ENCODE data around the gene LTBP3.
A peak's percentile ranks its signal among the peaks of the same experiment; 100 is the strongest.

LTBP3 gene

DNA sequence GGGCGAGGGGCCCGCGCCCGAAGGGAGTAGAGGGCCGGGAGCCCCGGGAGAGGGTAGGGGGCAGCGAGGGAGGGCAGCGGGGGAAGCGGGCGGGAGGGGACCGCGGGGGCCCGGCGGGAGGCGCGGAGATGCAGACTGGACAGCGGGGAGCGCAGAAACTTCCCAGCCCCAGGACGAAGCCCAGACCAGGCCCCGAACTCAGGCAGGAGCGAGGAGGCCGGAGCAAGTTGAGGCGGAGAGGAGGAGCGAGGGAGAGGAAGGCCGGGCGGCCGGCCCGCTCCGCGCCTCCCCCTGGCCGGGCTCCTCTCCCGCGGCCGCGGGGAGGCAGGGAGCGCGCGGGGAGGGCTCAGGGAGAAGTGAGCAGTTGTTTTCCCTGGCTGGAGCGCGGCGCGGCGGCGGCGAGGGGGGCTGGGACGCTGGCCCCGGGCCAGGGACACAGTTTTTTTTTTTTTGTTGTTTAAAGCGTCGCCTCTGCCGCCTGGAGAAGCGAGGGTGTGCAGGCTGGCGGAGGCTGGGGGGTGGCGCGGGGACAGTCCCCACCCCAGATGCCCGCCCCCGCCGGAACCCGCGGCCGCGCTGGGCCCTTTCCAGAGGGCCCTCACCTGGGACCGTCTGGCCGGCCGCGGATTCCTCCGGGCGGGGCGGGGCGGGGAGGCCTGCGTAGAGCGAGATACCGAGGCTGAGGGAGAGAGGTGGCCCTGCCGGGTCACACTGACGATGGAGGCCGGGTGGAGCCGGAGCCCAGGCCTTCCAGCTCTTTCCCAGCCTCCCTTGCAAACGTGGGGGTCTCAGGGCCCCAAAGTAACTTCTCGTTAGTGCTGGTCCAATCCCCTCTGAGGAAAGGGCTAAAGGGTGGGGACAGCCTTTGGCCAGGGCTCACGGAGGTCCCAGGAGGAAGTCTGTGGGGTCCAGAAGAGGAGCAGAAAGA lies at the start of gene LTBP3:
LTBP3 (minus strand) TSS at position 358 of the 928 bp plus-strand sequence. CDS start 400 bp downstream, outside the sequence.
- Mint-ChIP-seq H3K27ac (peak within 1 kb of the TSS; percentile 94), H3K4me1 (ENCODE audit: low read depth) (peaks cover 58% of the 10 kb centered on the region), H3K27me3 (no peaks in the 10 kb centered on the region), H3K9me3 (ENCODE audit: low read depth) (no peaks in the 10 kb centered on the region), H3K36me3 (no peaks in the 10 kb centered on the region), H3K4me3 (peak within 1 kb of the TSS; percentile 88)

DNA sequence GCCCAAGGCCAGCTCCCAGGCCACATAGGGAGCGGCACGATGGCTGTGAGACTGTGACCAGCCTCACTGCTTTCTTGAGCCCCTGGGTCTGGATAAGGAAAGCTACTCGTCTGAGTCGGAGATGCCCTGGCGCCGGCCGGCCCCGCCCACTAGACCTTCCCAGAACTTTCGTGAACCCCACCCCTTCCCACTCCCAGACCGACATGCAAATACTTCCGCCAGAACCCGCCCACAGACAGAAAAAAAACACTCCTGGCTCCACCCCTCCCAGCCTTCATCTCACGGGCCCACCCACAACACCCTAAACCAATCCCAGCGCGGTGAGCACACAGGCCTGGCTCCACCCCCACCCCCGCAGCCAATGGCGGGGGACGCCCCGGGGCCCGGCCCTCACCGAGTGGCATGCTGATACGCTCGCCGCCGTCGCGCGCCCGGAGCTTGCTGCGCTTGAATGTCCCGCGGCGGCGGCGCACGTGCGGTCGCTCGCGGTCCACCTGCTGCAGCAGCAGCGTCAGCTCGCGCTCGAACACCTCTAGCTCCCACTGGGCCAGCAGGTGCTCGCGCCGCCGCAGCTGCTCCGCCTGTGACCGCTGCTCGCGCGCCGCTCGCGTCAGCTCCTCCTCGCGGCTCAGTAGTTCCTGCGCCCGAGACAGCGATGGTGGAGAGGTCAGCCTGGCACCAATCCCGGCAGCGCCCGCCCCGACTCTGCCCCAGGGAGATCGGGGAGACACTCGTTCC lies 48.9 kb upstream of the LTBP3 start:
- Mint-ChIP-seq H3K9me3 (ENCODE audit: low read depth) (no peaks in the 10 kb centered on the region), H3K27me3 (no peaks in the 10 kb centered on the region), H3K4me3 (no peak overlapping the region), H3K36me3 (peaks cover 4% of the 10 kb centered on the region), H3K4me1 (ENCODE audit: low read depth) (peaks cover 22% of the 10 kb centered on the region), H3K27ac (no peak overlapping the region)

DNA sequence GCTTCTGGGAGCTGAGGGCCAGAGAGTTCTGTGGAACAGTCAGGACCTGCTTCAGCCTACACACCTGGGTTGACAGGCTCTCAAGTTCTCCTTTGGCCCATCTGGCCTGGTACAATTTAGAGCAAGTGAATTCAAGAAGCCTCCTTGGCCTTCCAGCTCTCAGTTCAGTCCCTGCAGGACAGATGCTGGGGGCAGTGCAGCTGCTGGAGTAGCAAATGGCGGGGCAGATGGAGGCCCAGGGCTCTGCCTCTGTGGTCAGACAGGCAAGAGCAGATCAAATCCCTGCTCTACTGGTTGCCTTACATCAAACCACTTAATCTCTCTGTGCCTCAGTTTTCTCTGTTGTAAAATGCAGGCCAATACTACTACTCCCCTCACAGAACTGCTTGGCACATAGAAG lies 46.1 kb upstream of the LTBP3 start:
- Mint-ChIP-seq H3K4me1 (ENCODE audit: low read depth) (peaks cover 6% of the 10 kb centered on the region), H3K27ac (no peak overlapping the region), H3K4me3 (no peak overlapping the region), H3K27me3 (no peaks in the 10 kb centered on the region), H3K36me3 (peaks cover 4% of the 10 kb centered on the region), H3K9me3 (ENCODE audit: low read depth) (no peaks in the 10 kb centered on the region)

DNA sequence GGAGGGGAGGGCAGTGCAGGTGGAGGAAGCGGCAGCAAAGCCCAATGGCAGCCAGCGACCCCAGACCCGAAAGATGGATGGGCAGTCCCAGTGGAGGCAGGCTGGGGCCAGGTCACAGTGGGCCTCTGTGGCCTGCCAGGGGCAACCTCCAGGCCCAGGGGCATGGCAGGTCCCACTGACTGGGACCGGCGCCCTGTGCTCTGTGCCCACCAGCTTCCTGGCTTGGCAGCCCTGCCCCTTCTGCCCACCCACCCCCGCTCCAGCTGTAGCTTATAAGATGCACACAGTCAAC lies 41.7 kb upstream of the LTBP3 start:
- Mint-ChIP-seq H3K27ac (no peak overlapping the region), H3K4me3 (no peak overlapping the region), H3K27me3 (no peaks in the 10 kb centered on the region), H3K4me1 (ENCODE audit: low read depth) (peaks cover 6% of the 10 kb centered on the region), H3K36me3 (peaks cover 4% of the 10 kb centered on the region), H3K9me3 (ENCODE audit: low read depth) (no peaks in the 10 kb centered on the region)

DNA sequence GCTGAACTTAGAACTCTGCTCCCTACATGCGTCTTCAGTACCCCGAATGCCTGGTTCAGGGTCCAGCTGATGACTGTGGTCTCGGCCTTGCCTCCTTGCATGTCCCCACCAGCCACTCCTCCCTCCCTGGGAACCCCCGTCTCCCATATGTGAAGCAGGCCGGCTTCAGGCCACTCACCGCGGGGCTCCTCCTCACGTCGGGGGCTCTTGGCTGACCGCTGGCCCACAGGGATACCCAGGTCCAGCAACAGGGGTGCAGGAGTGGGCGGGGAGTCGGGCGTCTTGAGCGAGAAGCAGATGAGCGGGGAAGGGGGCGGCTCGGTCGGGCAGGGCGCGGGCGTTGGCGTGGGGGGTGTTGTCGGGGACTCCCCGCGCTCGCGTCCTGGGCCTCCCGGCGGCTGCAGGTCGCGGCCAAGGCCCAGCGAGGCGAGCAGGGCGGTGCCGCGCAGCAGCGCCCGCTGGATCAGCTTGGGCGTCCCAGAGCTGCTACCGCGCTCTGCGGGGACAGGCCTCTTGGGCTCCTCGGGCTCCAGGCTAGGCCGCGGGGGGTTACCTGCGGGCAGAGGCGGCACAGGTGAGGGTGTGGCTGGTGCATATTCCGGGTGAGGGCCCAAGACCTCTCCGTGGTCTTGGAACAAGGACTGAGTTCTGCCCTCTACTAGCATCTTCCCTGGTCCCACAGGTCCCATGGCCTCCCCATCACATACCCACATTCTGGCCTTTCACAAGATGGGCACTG lies 41.2 kb upstream of the LTBP3 start:
- no peaks in the 10 kb centered on the region for H3K27me3 Mint-ChIP-seq
- peaks cover 8% of the 10 kb centered on the region for H3K4me1 Mint-ChIP-seq (ENCODE audit: low read depth)
- no peaks in the 10 kb centered on the region for H3K9me3 Mint-ChIP-seq (ENCODE audit: low read depth)
- no peak overlapping the region for H3K27ac Mint-ChIP-seq
- no peak overlapping the region for H3K4me3 Mint-ChIP-seq
- H3K36me3 Mint-ChIP-seq, result peaks cover 4% of the 10 kb centered on the region

DNA sequence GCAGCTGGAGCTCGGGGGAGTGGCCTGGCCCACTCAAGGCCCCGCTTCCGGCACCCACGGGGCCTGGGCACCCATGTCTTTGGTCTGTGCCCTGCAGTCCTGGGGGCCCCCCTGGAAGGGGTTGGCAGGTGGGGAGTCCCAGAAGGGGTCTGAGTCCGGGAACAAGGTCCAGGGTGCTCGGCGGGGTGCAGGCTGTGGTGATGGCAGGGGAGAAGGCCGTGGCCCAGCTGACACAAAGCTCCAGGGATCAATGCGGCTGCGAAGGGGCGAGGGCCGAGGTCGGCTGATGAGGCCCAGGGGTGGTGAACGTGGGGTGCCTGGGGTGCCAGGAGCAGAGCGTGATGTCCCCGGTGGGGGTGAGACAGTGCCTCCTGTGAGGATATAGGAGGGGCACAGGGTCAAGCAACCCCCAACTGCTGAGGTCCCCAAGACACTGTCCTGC lies 40.1 kb upstream of the LTBP3 start:
- Mint-ChIP-seq H3K36me3 (no peaks in the 10 kb centered on the region), H3K4me1 (ENCODE audit: low read depth) (peaks cover 8% of the 10 kb centered on the region), H3K27me3 (no peaks in the 10 kb centered on the region), H3K4me3 (no peak overlapping the region), H3K9me3 (ENCODE audit: low read depth) (no peaks in the 10 kb centered on the region), H3K27ac (no peak overlapping the region)

DNA sequence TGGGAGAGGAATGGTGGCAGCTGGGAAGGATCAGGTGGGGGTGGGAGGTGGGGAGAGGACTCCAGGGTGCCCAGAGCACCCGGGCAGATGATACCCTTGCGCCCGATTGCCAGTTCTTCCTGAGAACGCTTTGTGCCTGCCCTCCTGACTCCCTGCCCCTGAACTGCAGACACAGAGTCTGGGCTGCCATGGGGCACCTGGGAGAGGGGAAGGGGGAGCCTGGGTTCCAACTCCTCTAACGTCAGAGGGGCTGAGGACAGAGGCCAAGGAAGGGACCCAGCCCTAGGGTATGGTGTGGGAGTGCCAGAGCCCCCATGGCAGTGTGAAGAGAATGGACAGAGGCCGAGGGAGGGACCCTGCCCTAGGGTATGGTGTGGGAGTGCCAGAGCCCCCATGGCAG lies 38.4 kb upstream of the LTBP3 start:
- no peaks in the 10 kb centered on the region for H3K9me3 Mint-ChIP-seq (ENCODE audit: low read depth)
- no peak overlapping the region for H3K4me3 Mint-ChIP-seq
- H3K27ac Mint-ChIP-seq, result no peak overlapping the region
- H3K4me1 Mint-ChIP-seq (ENCODE audit: low read depth), result peaks cover 8% of the 10 kb centered on the region
- no peaks in the 10 kb centered on the region for H3K27me3 Mint-ChIP-seq
- H3K36me3 Mint-ChIP-seq, result no peaks in the 10 kb centered on the region

DNA sequence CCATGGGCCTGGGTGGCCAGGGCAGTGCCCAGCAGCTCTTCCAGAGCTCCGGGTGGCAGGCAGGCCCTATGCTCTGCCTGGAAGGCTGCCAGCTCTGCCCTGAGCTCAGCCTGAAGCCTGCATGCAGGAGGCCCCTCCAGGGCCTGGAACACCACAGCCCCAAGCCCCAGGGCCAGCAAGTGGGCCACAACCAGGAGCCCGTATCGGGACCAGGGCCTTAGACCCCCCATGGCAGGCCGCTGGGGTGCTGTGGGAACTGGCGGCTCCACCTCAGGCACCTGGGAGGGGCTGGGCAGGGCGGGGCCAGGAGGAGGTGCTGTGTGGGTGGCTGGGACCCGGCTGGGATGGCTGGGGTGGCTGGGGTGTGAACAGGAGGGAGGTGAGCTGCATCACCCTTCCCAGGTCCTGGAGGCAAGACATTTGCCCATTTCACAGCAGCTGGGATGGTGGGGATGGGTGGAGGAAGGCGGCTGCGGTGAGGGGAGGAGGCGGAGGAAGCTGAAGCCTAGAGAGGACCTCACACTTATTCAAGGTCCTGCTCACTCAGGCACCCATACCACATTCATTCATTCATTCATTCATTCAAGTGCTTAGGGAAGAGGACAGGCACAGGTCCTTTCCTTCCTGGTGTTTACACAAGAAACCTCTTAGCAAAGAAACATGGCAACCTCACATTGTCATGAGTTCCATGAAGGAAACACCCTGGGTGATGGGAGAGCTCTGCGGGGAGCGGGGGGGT lies 37.6 kb upstream of the LTBP3 start, which contains the start of gene KCNK7:
KCNK7 (minus strand) TSS at position 258 of the 739 bp plus-strand sequence; CDS start at position 230, 28 bp downstream.
- Mint-ChIP-seq H3K27ac (no peak within 1 kb of the TSS), H3K4me3 (no peak within 1 kb of the TSS), H3K36me3 (no peaks in the 10 kb centered on the region), H3K4me1 (ENCODE audit: low read depth) (peaks cover 8% of the 10 kb centered on the region), H3K27me3 (no peaks in the 10 kb centered on the region), H3K9me3 (ENCODE audit: low read depth) (no peaks in the 10 kb centered on the region)

DNA sequence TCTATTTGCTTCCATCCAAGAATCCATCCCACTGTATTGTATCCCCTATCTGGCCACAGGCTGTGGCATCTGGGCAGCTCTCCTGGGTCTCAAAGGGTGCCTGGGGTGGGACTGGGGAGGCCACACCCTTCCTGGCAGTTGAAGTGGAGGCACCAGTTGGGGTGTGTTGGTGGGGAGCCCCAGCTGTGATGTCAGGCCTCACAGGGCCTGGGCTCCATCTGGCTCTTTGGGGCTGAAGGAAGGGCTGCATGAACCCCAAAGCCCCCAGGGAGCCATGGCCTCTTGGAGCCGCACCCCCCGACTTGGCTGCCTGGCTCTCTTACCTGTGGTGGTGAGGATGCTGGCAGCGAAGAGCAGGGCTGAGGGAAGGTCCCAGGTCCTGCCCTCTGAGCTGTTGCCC lies 37.0 kb upstream of the LTBP3 start:
- Mint-ChIP-seq H3K9me3 (ENCODE audit: low read depth) (no peaks in the 10 kb centered on the region), H3K27me3 (no peaks in the 10 kb centered on the region), H3K27ac (no peak overlapping the region), H3K4me3 (no peak overlapping the region), H3K36me3 (no peaks in the 10 kb centered on the region), H3K4me1 (ENCODE audit: low read depth) (peaks cover 8% of the 10 kb centered on the region)

DNA sequence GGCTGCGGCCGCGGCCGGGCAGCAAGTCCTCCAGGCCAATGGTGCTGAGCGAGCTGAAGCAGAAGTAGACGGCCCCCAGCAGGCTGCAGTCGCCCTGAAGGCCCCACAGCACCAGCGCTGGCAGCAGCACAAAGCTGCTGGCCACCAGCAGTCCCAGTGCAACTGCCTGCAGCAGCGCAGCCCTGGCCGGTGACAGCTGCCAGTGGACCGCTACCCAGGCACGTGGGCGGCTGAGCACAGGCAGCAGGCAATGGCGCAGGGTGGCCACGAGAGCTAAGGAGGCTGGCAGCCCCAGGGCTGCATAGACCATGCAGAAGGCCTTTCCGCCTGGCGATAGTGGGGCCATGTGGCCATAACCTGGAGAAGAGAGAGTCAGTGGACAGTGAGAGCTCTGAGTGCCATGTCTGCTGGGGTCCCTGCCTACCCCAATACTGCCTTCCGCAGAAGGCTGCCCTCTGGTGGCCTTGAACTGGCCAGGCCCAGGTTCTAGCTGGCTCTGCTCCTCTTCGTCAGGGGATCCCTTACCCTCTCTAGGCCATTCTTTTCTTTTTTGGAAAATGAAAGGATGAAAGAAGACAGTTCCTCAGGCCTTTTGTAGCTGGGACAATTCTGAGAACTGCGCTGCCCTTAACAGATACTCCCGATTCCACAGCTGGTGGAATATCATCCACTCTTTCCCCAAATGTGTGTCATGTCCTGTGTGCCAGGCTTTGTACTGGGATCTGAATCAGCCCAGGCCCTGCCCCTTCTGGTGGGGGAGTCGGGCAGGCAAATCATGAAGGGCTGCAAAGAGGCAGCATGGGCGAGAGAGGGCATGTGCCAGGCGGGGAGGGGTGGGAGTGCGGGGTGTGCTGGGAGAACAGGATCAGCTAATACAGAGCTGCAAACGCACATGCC lies 35.6 kb upstream of the LTBP3 start:
- Mint-ChIP-seq H3K9me3 (ENCODE audit: low read depth) (no peaks in the 10 kb centered on the region), H3K4me1 (ENCODE audit: low read depth) (peaks cover 15% of the 10 kb centered on the region), H3K27me3 (no peaks in the 10 kb centered on the region), H3K36me3 (no peaks in the 10 kb centered on the region), H3K4me3 (no peak overlapping the region), H3K27ac (no peak overlapping the region)

DNA sequence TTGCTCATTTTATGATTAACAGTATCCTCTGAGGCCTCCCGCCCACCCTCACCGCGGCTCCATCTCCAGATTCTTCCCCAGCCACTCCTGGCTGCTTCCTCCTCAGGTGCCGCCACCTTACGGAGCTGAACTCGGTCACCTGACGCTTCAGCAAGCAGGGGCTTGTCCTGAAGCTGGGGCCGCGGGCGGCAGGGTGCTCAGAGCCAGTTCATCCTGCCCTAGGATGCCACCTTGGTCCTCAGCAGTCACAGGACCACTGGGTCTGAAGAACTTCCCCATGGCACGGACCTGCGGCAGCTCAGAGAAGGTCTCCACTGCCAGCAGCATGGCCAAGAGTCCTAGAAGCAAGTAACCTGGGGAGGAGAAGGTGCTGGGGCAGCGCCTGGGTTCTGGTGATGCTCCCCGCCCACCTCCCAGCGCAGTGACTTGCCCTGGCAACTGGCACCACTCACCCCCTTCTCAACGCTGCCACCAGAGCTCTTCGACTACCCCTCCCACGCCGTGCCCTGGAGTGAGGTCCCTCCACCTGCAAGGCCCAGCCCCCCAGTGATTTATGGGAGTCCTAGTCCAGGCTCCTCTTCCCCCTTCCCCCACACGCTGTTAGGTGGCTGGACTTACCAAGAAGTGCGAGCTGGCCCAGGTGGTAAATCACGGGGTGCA lies 34.8 kb upstream of the LTBP3 start:
- Mint-ChIP-seq H3K4me1 (ENCODE audit: low read depth) (peaks cover 23% of the 10 kb centered on the region), H3K4me3 (no peak overlapping the region), H3K9me3 (ENCODE audit: low read depth) (no peaks in the 10 kb centered on the region), H3K36me3 (no peaks in the 10 kb centered on the region), H3K27ac (no peak overlapping the region), H3K27me3 (no peaks in the 10 kb centered on the region)

DNA sequence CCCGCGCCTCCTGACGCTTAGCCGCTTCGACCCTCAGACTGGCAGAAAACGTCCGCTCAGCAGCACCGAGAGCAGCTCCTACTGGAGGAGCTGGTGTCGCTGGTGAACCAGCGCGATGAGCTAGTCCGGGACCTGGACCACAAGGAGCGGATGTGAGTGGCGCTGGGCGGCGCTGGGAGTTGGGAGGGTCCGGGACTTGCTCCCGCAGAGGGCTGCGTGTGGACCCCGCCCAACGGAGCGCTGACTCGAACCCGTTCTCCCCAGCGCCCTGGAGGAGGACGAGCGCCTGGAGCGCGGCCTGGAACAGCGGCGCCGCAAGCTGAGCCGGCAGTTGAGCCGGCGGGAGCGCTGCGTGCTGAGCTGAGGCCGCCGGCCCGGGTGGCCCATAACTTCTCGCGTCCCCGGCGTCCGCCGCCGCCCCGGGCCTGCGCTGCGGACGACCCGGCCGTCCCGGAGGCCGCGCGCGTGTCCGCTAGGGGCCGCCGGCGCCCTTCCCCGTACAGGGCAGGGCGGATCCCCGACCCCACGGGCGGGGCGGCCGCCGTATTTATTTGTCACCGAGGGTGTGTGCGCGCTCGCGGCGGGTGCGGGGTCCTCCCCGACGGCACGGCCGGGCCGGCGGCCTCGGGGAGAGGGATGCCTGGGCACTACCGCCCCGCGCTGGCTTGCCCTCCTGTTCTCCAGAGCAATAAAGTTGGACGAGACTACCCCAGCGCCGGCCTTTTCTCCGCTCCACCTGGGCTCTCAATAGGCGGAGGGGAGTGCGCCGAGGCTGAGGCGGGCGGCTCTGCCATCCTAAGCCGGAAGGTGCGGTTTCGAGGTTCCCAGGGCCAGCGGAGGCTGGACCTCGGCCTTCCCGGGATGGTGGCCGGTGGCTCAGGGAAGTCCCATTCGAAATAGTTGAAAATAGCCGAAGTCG lies 34.0 kb upstream of the LTBP3 start:
- Mint-ChIP-seq H3K36me3 (no peaks in the 10 kb centered on the region), H3K9me3 (ENCODE audit: low read depth) (no peaks in the 10 kb centered on the region), H3K27me3 (no peaks in the 10 kb centered on the region), H3K4me3 (no peak overlapping the region), H3K27ac (no peak overlapping the region), H3K4me1 (ENCODE audit: low read depth) (peaks cover 30% of the 10 kb centered on the region)

Measured in activated naive CD8-positive, alpha-beta T cell (primary cell).